Ureter (tissue), 1 donor: ENCODE data around the gene EEFSEC. TPM values are rescaled to one million over a fixed set of nuclear protein-coding genes. Genes with fewer than 3 reads are reported as not detected.

Experiments
- DNase-seq: peaks from one replicate; pipeline ENCODE4 v3.0.0-alpha.2; 2020; ENCODE audit warnings: low spot score
- total RNA-seq: library from RNA; stranded (reverse); gene quantifications from one replicate; pipeline ENCODE4 v1.2.4, GENCODE V29; 2023
- donor health status: DM: yes; HTN: yes; CAD: no.

EEFSEC gene
- total RNA-seq, 1 donor from 2014 or later, result 20.0 TPM

DNA sequence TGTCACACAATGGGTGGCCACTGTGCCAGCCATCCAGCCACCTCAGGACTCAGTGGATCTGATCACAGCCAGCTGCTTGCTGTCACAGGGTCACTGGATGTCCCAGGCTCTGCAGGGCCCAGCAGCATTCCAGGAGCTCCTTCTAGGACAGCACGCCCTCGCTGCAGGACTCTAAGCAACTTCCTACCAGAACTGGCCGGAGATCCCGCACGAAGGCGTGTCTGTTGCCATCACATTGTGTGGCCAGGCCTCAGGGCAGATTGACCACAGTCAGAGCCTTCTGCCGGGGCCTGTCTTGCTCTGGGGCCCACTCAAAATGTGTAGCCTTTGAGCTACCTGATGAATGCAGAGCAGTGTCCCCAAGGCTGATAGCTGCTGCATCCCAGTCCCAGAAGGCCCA is 288.8 kb downstream of the EEFSEC start:
- no peak for DNase-seq

- no peak for DNase-seq
These were observed 289.7 kb downstream of the EEFSEC start for GRCh38 chr3:128442949-128443348.

DNA sequence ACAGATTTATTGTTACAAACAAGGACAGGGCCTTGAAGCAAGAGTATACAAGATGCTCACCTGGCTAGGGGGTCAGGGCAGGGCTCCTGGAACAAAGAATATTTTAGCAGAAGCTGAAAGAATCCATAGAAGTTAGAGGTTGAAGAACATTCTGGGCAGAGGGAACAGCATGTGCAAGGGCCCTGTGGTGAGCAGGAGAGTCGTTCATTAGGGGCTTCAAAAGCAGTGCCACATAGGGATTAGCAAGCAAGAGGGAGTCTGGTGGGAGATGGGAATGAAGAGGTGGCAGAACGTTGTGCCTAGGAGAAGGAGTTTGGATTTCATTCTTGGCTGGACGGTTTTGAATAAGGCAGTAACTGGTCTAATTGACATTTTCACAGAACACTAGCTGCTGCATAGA is 290.5 kb downstream of the EEFSEC start:
- DNase-seq, result no peak

DNA sequence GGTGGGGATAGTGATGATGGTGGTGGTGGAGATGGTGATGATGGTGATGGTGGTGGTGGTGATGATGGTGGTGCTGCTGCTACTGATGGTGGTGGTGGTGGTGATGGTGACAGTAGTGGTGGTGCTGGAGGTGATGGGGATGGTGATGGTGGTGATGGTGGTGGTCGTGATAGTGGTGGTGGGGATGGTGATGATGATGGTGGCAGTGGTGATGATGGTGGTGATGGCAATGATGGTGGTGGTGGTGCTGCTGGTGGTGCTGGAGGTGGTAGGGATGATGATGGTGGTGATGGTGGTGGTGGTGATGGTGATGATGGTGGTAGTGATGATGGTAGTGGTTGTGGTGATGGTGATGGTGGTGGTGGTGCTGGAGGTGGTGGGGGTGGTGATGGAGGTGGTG is 292.1 kb downstream of the EEFSEC start:
- no peak for DNase-seq

DNA sequence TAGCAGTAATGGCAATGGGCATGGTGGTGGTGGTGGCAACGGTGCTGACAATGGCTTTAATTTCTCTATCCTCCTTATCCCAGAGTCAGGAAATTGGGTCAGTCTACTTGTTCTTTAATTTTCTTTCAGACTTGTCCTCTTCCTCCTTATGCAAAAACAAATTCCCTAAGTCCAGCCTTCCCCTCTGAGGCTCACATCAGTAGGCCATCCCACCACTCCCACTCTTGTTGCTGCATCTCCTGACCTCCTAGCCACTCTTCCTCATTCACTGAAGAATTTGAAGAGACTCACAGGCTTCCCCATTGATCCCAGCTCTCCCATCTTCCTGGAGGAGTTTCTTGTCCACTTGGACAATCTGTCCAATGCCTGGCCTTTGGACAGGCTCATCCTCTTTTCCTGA is 293.5 kb downstream of the EEFSEC start:
- no peak for DNase-seq

- DNase-seq, result no peak
These were observed 294.3 kb downstream of the EEFSEC start for GRCh38 chr3:128447561-128448013.

DNA sequence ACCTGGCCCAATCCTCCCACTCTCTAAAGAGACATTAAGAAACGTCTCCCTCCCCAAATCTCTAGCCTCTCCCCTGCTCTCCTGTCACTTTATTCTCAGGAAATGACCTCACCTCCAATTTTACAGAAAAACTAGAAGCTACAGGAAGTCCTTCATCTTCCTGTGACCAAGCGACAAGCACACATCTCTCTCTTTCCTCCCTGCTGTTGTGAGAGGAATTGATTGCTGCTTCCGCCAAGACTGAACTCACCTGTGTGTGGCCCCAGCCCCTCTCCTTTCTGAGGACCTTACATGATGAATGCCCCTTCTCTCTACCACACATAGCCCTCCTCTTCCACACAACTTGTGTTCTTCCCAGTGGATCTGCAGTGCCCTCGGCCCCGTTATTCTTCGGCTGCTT is 295.2 kb downstream of the EEFSEC start:
- no peak for DNase-seq

DNA sequence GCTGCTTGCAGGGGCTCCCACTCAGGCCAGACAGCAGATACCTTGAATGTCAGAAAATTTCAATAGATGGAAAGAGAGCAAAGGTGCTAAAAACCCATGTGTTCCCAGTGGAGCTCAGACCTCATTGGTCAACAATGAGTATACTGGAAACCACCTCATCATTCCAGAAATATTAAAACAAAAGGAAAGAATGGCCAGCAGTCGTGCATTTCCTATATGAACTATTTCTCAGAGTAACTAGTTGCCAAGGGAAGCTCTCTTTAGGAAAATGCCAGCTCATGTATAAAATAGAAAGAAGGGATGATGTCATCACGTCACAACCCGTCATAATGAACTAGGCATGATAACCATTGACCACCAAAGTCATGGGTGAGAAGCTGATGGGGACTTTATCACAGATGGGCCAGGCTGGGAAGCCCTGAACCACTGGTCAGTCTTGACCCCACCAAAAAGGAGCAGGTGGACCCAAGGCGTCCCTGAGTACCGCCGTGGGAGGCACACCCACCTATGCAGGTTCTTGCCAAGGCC is 295.9 kb downstream of the EEFSEC start:
- DNase-seq, result no peak

DNA sequence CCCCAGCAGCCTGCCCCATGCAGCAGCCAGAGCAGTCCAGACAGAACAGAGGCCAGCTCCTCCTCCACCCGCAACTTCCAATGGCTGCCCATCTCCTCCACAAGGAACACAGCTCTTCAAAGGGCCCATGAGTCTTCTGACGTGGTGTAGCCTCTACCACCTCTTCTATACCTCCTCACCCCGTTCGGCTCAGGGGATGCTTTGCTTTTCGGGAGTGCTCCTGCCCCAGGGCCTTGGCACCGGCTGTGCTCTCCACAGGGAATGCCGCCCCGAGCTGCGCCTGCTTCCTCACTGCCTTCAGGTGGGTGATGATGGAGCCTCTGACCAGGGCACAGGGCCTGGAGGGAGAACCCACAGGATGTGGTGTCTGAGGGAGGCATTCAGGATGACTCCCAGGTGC is 298.8 kb downstream of the EEFSEC start:
- DNase-seq, result no peak

DNA sequence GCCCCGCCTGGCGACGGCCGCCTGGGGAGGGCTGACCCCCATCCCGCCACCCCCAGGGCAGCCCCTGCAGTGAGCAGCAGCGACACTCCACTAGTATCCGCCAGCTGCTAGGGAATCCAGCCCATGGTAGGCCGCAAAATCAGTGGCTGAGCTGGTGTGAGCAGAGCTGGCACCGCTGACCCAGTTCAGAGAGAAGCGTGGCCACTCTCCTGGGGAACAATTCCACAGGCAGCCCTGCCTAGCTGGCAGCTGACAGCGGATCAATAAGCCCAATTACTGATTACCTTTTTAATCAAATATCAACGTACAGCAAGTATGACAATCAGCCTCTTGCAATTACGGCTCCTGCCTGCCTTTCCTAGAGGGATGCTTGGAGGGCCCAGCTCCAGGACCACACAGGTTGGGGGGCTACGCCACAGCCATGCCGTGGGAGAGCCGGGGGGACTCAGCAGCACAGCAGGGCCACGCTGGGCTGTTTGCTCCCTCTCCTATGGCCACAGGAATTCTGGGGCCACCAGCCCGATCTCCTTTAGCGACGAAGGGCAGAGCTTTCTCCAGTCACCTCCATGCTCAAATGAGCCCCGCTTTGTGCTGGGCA is 299.5 kb downstream of the EEFSEC start:
- DNase-seq, result no peak

GRCh38 chr3:128453501-128454309 is 300.4 kb downstream of the EEFSEC start:
- DNase-seq, result no peak

GRCh38 chr3:128454310-128454618 is 301.0 kb downstream of the EEFSEC start:
- no peak for DNase-seq

DNA sequence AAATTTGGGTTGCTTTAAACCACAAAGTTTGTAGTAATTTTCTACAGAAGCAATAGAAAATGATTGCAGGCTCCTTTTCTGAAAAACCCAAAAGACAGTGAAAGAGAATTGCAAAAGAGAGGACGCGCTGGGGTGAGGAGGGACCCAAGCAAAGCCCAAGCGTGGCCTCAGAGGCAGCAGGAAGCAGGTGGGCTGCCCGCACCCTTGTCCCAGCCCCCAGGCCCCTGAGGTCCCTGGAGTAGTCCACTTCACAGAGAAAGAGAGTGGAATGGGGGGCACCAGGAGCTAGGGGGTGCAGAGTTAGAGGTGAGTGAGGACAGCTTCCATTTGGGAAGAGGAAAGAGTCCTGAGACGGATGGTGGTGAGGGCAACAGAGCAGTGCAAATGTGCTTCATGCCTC is 301.8 kb downstream of the EEFSEC start:
- no peak for DNase-seq

- no peak for DNase-seq
These were observed 302.8 kb downstream of the EEFSEC start for GRCh38 chr3:128455786-128456748.

- no peak for DNase-seq
These were observed 303.8 kb downstream of the EEFSEC start for GRCh38 chr3:128456776-128457715.

GRCh38 chr3:128457937-128458336 is 304.7 kb downstream of the EEFSEC start:
- DNase-seq, result no peak

Other genes with a start within 250 kb of the EEFSEC start
- 5.5 TPM for gene KBTBD12, start 238.2 kb upstream of the EEFSEC start, total RNA-seq
- 217 TPM for gene SEC61A1, start 101.0 kb upstream of the EEFSEC start, total RNA-seq
- 47.5 TPM for gene RUVBL1, start 29.7 kb upstream of the EEFSEC start, total RNA-seq